Right lobe of liver (tissue), 4 donors: Measurements from ENCODE around the gene PATE3.

Experiments
- CTCF ChIP-seq, 4 donors: fragments of 200-600 bp in 3 of 4; fragments of 450-650 bp in 1 of 4; IDR thresholded peaks; one replicate each; pipeline versions ENCODE4 v1.5.1 to v1.8.0; 2016 to 2022; ENCODE audit warnings: antibody characterized with exemption in 4 of 4, mild to moderate bottlenecking in 2 of 4
- POLR2A ChIP-seq: fragments of 450-650 bp; IDR thresholded peaks from one replicate; pipeline ENCODE4 v1.6.1; 2017; ENCODE audit warnings: antibody characterized with exemption, mild to moderate bottlenecking
- donor health status: DM: no; HTN: no; CAD: no.
- donor health status: DM: no; HTN: no; CAD: no.
- donor health status: DM: no; HTN: yes; CAD: no.

- TF ChIP-seq CTCF (IDR thresholded peaks at IDR 0.05) (no peak), POLR2A (no peak)
Observed at GRCh38 chr11:125833016-125833415, 45.1 kb downstream of the PATE3 start, which contains the start of gene PATE4.
